HG02588 (cell line): ENCODE measurements around the gene SEMA7A.
"Not testable (repeated sequence)": the region's sequence is repeated elsewhere in the genome, so short reads cannot be mapped to it uniquely, and the experiment has no call there.

Source experiments
- ATAC-seq: cut with Tn5 transposase; IDR thresholded peaks from one replicate; pipeline ENCODE4 v1.9.1; 2021; ENCODE audit warnings: mild to moderate bottlenecking, moderate library complexity; ENCODE audit not compliant: unreplicated experiment

Gene SEMA7A

GRCh38 chr15:74376825-74377581 is 56.8 kb downstream of the SEMA7A start:
- ATAC-seq = no peak

- no peak for ATAC-seq
Observed at GRCh38 chr15:74376226-74376625, 57.5 kb downstream of the SEMA7A start.

GRCh38 chr15:74375303-74375693 is 58.5 kb downstream of the SEMA7A start:
- ATAC-seq = no peak

GRCh38 chr15:74374648-74375302 is 59.0 kb downstream of the SEMA7A start:
- ATAC-seq = no peak

- ATAC-seq = peak; percentile 70
Observed at GRCh38 chr15:74373731-74374647, 59.8 kb downstream of the SEMA7A start.

GRCh38 chr15:74373056-74373650 is 60.6 kb downstream of the SEMA7A start:
- ATAC-seq = no peak

GRCh38 chr15:74370471-74370870 is 63.3 kb downstream of the SEMA7A start:
- no peak for ATAC-seq

GRCh38 chr15:74369756-74370155 is 64.0 kb downstream of the SEMA7A start:
- no peak for ATAC-seq

GRCh38 chr15:74369084-74369745 is 64.5 kb downstream of the SEMA7A start:
- no peak for ATAC-seq

GRCh38 chr15:74368121-74368520 is 65.6 kb downstream of the SEMA7A start:
- no peak for ATAC-seq

GRCh38 chr15:74367296-74367854 is 66.4 kb downstream of the SEMA7A start, which contains the start of gene CYP11A1:
Gene CYP11A1, minus strand, starts transcription at chr15:74367646. Its CDS starts 61 bp downstream, at chr15:74367585.
- no peak for ATAC-seq

- no peak for ATAC-seq
Observed at GRCh38 chr15:74365598-74366445, 67.9 kb downstream of the SEMA7A start.

GRCh38 chr15:74364936-74365597 is 68.7 kb downstream of the SEMA7A start:
- ATAC-seq = no peak

GRCh38 chr15:74362482-74362881 is 71.3 kb downstream of the SEMA7A start:
- no peak for ATAC-seq

GRCh38 chr15:74360855-74361254 is 72.9 kb downstream of the SEMA7A start:
- ATAC-seq = not testable (repeated sequence)

- not testable (repeated sequence) for ATAC-seq
Observed at GRCh38 chr15:74359376-74359775, 74.4 kb downstream of the SEMA7A start.
